ENCODE measurements around the gene PCSK5.

- no peak for TF ChIP-seq CTCF (IDR thresholded peaks at IDR 0.05)
- TF ChIP-seq POLR2A (IDR thresholded peaks at IDR 0.05), result no peak
Observed at GRCh38 chr9:75995066-75995465, 104.6 kb downstream of the PCSK5 start.

Data from right lobe of liver (tissue), 4 donors.